Ovary (tissue), 9 donors: Measurements from ENCODE around the gene BATF. TPM values are rescaled to one million over a fixed set of nuclear protein-coding genes. Genes with fewer than 3 reads are reported as not detected.

Experiments
- DNase-seq, 5 donors: peaks; one replicate each; pipeline ENCODE4 v3.0.0-alpha.2; 2019 to 2020
- H3K27ac ChIP-seq, 2 donors: fragments of 200-600 bp; one replicate each; pipeline versions ENCODE4 v1.5.1 to v1.8.0; 2019 to 2022
- H3K27me3 ChIP-seq: fragments of 200-600 bp; one replicate; pipeline ENCODE4 v1.8.0; 2022
- H3K36me3 ChIP-seq: fragments of 200-600 bp; sonication (generic); one replicate; pipeline ENCODE4 v1.5.1; 2019
- H3K4me1 ChIP-seq: one replicate; pipeline ENCODE4 v1.8.1; 2013; ENCODE audit warnings: mild to moderate bottlenecking, moderate library complexity; ENCODE audit not compliant: insufficient read depth
- H3K4me3 ChIP-seq: fragments of 200-600 bp; sonication (generic); one replicate; pipeline ENCODE4 v1.5.1; 2017
- H3K9me3 ChIP-seq, 2 donors: fragments of 200-600 bp in 1 of 2; sonication (generic) in 1 of 2; one replicate each; pipeline versions ENCODE4 v1.5.1 to v1.8.1; 2013 to 2019; ENCODE audit warnings: mild to moderate bottlenecking in 1 of 2, moderate library complexity in 1 of 2
- CTCF ChIP-seq, 3 donors: fragments of 450-650 bp in 2 of 3; fragments of 200-600 bp in 1 of 3; IDR thresholded peaks; one replicate each; pipeline versions ENCODE4 v1.5.1 to v1.8.0; 2016 to 2022; ENCODE audit warnings: antibody characterized with exemption in 3 of 3, mild to moderate bottlenecking in 1 of 3
- EP300 ChIP-seq: sonication (generic); formaldehyde crosslinking; IDR thresholded peaks from one replicate; pipeline ENCODE4 v1.6.1; 2017; ENCODE audit warnings: antibody characterized with exemption
- POLR2A ChIP-seq: fragments of 450-650 bp; IDR thresholded peaks from one replicate; pipeline ENCODE4 v1.6.1; 2017; ENCODE audit warnings: antibody characterized with exemption, mild to moderate bottlenecking, moderate library complexity
- WGBS, 3 donors: extraction: QIAGEN DNeasy Blood & Tissue Kit in 1 of 3; methylation state at CpG; one replicate each; pipeline versions ENCODE4 v1.1.5 to v1.1.7; 2013 to 2017; 5-methylcytosine and 5-hydroxymethylcytosine counted together
- intact Hi-C, 4 donors: fragments of 100-400 bp; cut with DNase I; formaldehyde crosslinking; loops; one replicate each; pipeline versions ENCODE4 v1.11.0 to v1.15.1; 2022 to 2023
- polyA plus RNA-seq, 2 donors: library from polyadenylated mRNA; stranded (reverse); fragments of 200-250 nt in 1 of 2; fragments of 350-450 nt in 1 of 2; fragmentation: Illumina TruSeq in 1 of 2; extraction: RNeasy Lipid Tissue Mini Kit (QIAGEN cat#74804) in 1 of 2; gene quantifications; one replicate each; pipeline ENCODE4 v1.2.3, GENCODE V29; 2013 to 2014
- total RNA-seq, 7 donors: library from RNA; depleted of rRNA in 2 of 7; stranded (reverse); fragments of >200 nt in 2 of 7; fragmentation: NEBNext Ultra II Directional in 3 of 7; extraction: Animal tissue kit (Norgen Biotek cat#: 25700) in 3 of 7; gene quantifications; one replicate each; pipeline versions ENCODE4 v1.1.0 to v1.2.4, GENCODE V29; 2016 to 2023
- donor health status: DM: no; HTN: no; CAD: no; lungs with moderate emphysema.
- donor health status: DM: no; HTN: no; CAD: no.
- donor health status: Bipolar disorder and iron deficiency.
- donor health status: DM: yes; HTN: yes; CAD: no.
- donor health status: DM: no; HTN: no; CAD: no.
- donor health status: DM: yes; HTN: yes; CAD: no.

Gene BATF
- total and polyA plus RNA-seq, 9 donors, result 0.45 to 1.7 (median 0.69) TPM

- Histone ChIP-seq H3K4me3 (no peak overlapping the region), H3K9me3 (no peaks in the 10 kb centered on the region), H3K4me1 (no peaks in the 10 kb centered on the region), H3K27ac (no peak overlapping the region), H3K27me3 (no peaks in the 10 kb centered on the region), H3K36me3 (no peaks in the 10 kb centered on the region)
- no peak for DNase-seq
- 60 to 65% (median 64%) methylated on average over 1 of the region's 1 CpG for WGBS, 3 donors
- TF ChIP-seq CTCF (IDR thresholded peaks at IDR 0.05) (no peak), EP300 (no peak), POLR2A (no peak)
- intact Hi-C loops, result no loop called here
Measured at GRCh38 chr14:75522983-75523318, 682 bp downstream of the BATF start.

GRCh38 chr14:75523771-75524171 lies 1.5 kb downstream of the BATF start:
- no peak overlapping the region for H3K27ac ChIP-seq
- H3K36me3 ChIP-seq, result no peaks in the 10 kb centered on the region
- no peak overlapping the region for H3K4me3 ChIP-seq
- WGBS, 3 donors, result 61 to 68% (median 67%) methylated on average over 3 of the region's 3 CpGs
- H3K9me3 ChIP-seq, result no peaks in the 10 kb centered on the region
- no peaks in the 10 kb centered on the region for H3K4me1 ChIP-seq
- TF ChIP-seq EP300, result no peak
- TF ChIP-seq CTCF (IDR thresholded peaks at IDR 0.05), result no peak
- TF ChIP-seq POLR2A, result no peak
- no peak for DNase-seq
- intact Hi-C loops, result no loop called here
- no peaks in the 10 kb centered on the region for H3K27me3 ChIP-seq

GRCh38 chr14:75525969-75526368 lies 3.7 kb downstream of the BATF start:
- H3K4me1 ChIP-seq, result no peaks in the 10 kb centered on the region
- 90 to 96% (median 95%) methylated on average over 1 of the region's 1 CpG for WGBS, 3 donors
- no peaks in the 10 kb centered on the region for H3K9me3 ChIP-seq
- no peak for DNase-seq
- intact Hi-C loops, result no loop called here
- no peak overlapping the region for H3K4me3 ChIP-seq
- H3K27ac ChIP-seq, result no peak overlapping the region
- TF ChIP-seq EP300 (no peak), CTCF (IDR thresholded peaks at IDR 0.05) (no peak), POLR2A (no peak)
- H3K36me3 ChIP-seq, result no peaks in the 10 kb centered on the region
- no peaks in the 10 kb centered on the region for H3K27me3 ChIP-seq

- Histone ChIP-seq H3K36me3 (no peaks in the 10 kb centered on the region), H3K9me3 (no peaks in the 10 kb centered on the region), H3K4me3 (no peak overlapping the region), H3K27me3 (no peaks in the 10 kb centered on the region), H3K27ac (no peak overlapping the region), H3K4me1 (no peaks in the 10 kb centered on the region)
- intact Hi-C loops, result no loop called here
- WGBS, 3 donors, result 82 to 84% (median 84%) methylated on average over 8 of the region's 8 CpGs
- no peak for DNase-seq
- TF ChIP-seq CTCF (IDR thresholded peaks at IDR 0.05) (no peak), EP300 (no peak), POLR2A (no peak)
Measured at GRCh38 chr14:75527449-75528163, 5.3 kb downstream of the BATF start.
